GM15510 (cell line): Measurements from ENCODE around the gene ADCY5.

ENCODE experiments used
- POLR2A ChIP-seq: IDR thresholded peaks from 3 replicates; pipeline ENCODE4 v1.6.1; 2011; ENCODE audit warnings: borderline replicate concordance; ENCODE audit not compliant: insufficient read length; ENCODE audit errors: extremely low read depth

ADCY5 gene

GRCh38 chr3:123442908-123443307 lies 6.0 kb downstream of the ADCY5 start:
- no peak for TF ChIP-seq POLR2A

- no peak for TF ChIP-seq POLR2A
Measured at GRCh38 chr3:123442125-123442524, 6.8 kb downstream of the ADCY5 start.

- no peak for TF ChIP-seq POLR2A
Measured at GRCh38 chr3:123439806-123440580, 8.9 kb downstream of the ADCY5 start.

DNA sequence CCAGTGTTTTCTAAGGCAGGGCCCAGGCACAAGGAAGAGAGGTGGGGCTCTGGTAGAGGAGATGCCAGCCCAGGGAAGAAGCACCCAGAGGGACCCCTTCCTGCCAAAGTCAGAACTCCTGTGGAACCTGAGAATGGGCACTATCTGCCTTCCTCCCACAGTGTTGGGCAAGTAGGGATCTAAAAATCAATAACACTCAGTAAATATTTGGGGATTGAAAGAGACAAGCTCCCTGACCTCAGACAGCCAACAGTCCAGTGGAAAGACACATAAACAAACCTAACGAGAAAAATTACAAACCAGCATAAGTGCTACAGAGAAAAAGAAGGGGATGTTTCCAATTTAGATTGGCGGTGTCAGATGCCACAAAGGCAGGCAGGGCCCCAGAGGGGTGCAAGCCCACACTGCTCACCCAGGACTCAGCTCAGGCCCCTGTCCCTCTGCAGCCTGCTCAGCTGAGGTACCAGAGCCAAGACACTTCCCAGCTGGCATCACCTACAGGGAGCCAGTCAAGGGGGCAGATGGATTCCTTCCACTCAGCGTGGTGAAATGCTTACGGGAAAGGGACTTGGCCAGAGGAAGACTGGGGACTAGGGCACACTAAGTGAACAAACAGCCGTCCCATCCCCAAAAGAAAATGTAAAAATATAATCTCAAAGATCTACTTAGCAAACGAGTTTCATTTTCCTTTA lies 15.9 kb downstream of the ADCY5 start:
- no peak for TF ChIP-seq POLR2A

DNA sequence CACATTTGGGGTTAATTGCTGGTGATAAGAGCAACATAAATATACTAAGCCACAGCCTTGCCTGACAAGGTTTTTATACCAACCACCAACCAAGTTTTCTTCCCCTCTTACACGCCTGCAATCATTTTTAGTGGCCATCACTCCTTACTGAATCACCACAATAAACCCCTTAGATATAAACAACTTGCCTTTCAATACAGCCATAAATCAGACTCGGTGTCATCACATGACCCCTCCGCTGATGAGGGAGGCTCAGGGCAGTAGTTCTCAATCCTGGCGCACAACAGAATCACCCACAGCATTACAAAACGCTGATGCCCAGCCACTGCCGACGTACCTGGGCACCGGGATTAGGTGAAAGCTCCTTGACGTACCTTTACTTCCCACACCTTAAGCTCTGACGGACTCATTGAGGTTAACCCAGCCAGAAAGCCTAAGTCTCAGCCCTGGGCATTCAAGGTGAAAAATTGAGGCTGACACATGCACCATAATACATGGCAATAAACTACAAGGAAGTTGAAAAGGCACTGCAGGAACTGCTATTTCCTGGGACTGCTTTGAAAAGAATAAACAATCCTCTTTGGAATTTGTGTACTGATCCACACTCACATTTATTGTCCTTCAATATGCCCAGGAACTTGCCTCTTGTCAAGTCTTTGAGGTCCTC lies 17.1 kb downstream of the ADCY5 start:
- no peak for TF ChIP-seq POLR2A

DNA sequence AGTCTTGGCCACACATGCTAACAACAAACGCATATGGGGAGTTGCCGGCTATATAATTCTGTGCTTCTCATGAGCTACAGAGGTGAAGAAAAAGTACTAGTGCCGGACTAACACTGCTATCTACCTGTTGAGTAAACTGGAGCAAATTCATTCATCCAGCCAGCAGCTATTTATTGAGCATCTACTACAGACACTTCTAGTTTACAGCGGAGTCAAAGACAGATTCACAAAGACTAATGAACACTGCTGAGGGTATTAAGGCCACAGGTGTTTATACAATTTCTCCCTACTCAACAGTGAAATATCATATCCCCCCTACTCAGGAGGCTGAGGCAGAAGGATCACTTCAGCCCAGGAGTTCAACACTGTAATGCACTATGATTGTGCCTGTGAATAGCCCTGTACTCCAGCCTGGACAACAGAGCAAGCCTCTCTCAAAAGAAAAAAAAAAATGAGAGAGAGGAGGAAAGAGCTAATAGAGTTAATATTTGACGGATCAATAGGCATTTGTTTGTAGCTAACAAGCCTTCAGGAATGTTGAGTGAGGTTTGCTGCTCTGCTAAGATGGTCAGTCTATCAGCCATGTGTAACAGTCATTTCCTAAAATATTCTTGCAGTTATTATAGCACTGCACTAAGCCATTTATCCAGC lies 17.8 kb downstream of the ADCY5 start:
- no peak for TF ChIP-seq POLR2A

DNA sequence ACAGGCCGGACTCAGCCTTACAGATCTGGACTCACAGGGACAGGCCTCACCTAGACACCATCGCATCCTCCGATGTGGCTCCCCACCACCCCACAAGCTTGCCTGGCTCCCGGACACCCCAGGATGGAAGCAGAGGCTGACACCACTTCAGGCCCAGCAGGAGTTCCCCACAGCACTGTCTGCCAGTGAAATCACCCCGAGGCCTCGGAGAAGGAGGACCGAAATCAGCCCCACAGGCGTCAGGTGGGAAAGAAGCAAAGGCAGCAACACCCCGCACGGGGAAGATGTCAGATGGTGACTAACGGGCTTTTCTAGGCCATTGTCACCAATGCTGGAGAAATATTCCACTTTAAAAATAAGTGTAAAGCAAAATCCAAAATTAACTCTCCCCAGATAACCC lies 18.6 kb downstream of the ADCY5 start:
- TF ChIP-seq POLR2A = no peak

- no peak for TF ChIP-seq POLR2A
Measured at GRCh38 chr3:123429362-123430125, 19.3 kb downstream of the ADCY5 start.

DNA sequence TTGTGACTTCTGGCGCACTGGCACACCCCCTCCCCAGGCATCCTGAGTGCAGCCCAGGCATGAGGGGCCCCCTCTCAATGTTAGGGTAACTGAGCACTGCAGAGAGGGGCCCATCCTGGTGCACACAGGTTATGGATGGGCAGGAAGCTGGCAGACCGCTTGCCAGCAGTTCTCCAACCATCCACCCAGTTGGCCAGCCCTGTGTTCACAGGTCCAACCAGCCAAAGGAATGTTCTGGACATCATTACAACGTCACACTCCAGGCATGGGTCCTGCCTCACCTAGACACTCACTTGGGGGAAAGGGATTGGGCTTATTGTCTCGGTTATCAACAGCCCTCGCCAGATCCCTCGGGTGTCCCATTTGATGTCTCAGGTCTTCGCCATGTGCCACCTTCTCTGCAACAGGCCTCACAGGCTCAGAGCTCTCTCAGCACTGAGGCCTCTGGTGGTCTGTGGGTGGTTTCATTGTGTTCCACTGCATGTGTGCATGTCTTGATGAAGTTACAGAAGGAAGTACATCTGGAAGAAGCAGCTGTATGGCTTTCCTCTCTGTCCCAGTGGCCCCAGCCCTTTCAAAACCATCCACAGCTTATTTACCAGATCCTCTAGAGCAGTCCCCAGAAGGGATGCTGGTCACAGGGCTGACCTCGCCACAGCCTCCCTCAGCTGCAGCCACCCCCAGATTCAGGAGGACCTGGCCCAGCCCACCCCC lies 23.7 kb downstream of the ADCY5 start:
- TF ChIP-seq POLR2A = no peak

GRCh38 chr3:123424321-123424998 lies 24.4 kb downstream of the ADCY5 start:
- no peak for TF ChIP-seq POLR2A

- no peak for TF ChIP-seq POLR2A
Measured at GRCh38 chr3:123423806-123424205, 25.1 kb downstream of the ADCY5 start.

- no peak for TF ChIP-seq POLR2A
Measured at GRCh38 chr3:123423031-123423430, 25.9 kb downstream of the ADCY5 start.

DNA sequence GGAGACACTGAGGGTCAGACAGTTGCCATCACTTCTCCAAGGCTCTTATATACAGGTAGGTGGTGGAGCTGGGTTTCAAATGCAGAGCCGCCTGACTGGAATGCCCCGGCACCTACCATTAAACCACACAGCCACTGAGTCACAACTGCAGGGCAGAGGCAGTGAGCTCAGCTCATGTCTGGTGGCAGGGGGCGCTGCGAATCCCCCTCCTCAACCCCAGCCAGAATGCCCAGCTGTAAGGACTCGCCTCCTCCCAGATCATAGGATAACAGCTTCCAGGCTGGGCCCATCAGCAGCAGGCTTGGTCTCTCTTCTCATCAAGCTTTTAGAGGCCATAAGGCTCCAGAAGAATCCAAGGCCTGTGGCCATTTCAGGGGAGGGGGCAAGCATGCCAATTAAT lies 26.4 kb downstream of the ADCY5 start:
- no peak for TF ChIP-seq POLR2A
